ENCODE data around the gene NAA80. TPM values are rescaled to one million over a fixed set of nuclear protein-coding genes. Genes with fewer than 3 reads are reported as not detected.

The NAA80 gene
- total and polyA plus RNA-seq, 2 of the 13 experiments (the other 11 are each of a cell fraction or from before 2014, with no cell fraction given), result 3.4 to 8.7 TPM

DNA sequence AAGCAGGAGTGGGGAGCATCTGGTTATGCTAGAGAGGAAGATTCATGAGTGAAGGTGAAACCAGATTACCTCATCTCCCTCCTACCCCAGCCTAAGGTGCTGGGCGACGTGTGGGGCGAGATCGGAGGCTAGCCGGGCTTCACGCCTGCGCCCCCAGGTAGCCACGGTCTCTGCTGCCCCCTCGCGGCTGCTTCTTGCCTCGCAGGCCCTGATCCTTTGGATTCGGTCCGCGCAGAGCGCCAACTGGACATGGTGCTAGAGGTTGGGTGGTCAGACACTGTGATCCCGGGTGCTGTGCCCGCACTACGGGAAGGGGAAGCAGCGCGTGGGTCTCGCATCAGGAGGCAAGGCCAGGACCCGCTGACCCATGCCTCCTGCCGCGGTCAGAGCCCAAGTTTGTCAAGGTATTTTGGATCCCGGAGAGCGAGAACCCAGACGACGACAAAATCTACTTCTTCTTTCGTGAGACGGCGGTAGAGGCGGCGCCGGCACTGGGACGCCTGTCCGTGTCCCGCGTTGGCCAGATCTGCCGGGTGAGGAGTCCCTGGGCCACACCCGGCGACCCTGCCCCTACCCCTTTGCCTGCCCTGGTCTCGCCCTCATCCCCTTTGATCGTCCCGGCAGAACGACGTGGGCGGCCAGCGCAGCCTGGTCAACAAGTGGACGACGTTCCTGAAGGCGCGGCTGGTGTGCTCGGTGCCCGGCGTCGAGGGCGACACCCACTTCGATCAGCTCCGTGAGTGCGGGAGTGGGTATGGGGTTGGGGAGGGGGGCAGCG lies 26.1 kb downstream of the NAA80 start (continued):
- TF ChIP-seq PREB (CRISPR knock-in tag; IDR thresholded peaks at IDR 0.05), result no peak
- TF ChIP-seq TAF15 (IDR thresholded peaks at IDR 0.05; ENCODE audit: low read depth, low read length, poor library complexity, severe bottlenecking), result no peak
- TF ChIP-seq SP5 (CRISPR knock-in tag; IDR thresholded peaks at IDR 0.05; ENCODE audit: borderline replicate concordance, low read depth), result no peak; the same call in 1 of the 2 replicates
- no peak for TF ChIP-seq CCDC6 (CRISPR knock-in tag; IDR thresholded peaks at IDR 0.05)
- TF ChIP-seq SCMH1 (CRISPR knock-in tag; IDR thresholded peaks at IDR 0.05; ENCODE audit: borderline replicate concordance), result no peak
- no peak for TF ChIP-seq KMT2A (CRISPR knock-in tag; IDR thresholded peaks at IDR 0.05)
- TF ChIP-seq ZNF44 (CRISPR knock-in tag; IDR thresholded peaks at IDR 0.05), result no peak
- TF ChIP-seq KIAA2018 (CRISPR knock-in tag; IDR thresholded peaks at IDR 0.05; ENCODE audit: borderline replicate concordance), result no peak
- TF ChIP-seq NFYC (CRISPR knock-in tag; IDR thresholded peaks at IDR 0.05), result no peak
- TF ChIP-seq ZBTB34 (CRISPR knock-in tag; IDR thresholded peaks at IDR 0.05), result no peak
- TF ChIP-seq ETV6 (CRISPR knock-in tag; conservative IDR thresholded peaks at IDR 0.05), result no peak
- TF ChIP-seq ZFP36L1 (CRISPR knock-in tag; IDR thresholded peaks at IDR 0.05), result no peak
- TF ChIP-seq ZNF326 (CRISPR knock-in tag; IDR thresholded peaks at IDR 0.05; ENCODE audit: borderline replicate concordance), result peak; percentile 68; the same call in 1 of the 2 replicates
- TF ChIP-seq SMYD3 (CRISPR knock-in tag; IDR thresholded peaks at IDR 0.05), result no peak
- TF ChIP-seq ZNF30 (CRISPR knock-in tag; IDR thresholded peaks at IDR 0.05), result no peak
- TF ChIP-seq ZMYM4 (CRISPR knock-in tag; IDR thresholded peaks at IDR 0.05), result peak; percentile 59; the same call in 1 of the 2 replicates
- TF ChIP-seq CEBPB (IDR thresholded peaks at IDR 0.05; ENCODE audit: borderline replicate concordance, low read depth, low read length), result no peak
- TF ChIP-seq MTA1 (CRISPR knock-in tag; IDR thresholded peaks at IDR 0.05; ENCODE audit: borderline replicate concordance), result peak; percentile 38; the same call in 1 of the 2 replicates
- TF ChIP-seq FLYWCH1 (CRISPR knock-in tag; IDR thresholded peaks at IDR 0.05), result no peak
- TF ChIP-seq NR2F6 (IDR thresholded peaks at IDR 0.05), result no peak
- TF ChIP-seq NR2F6 (CRISPR knock-in tag; IDR thresholded peaks at IDR 0.05), result peak; percentile 67; the same call in 1 of the 2 replicates
